ENCODE data around the gene MYH15. TPM values are rescaled to one million over a fixed set of nuclear protein-coding genes. Genes with fewer than 3 reads are reported as not detected.

The MYH15 gene
- total RNA-seq, 4 donors from 2014 or later = not detected

DNA sequence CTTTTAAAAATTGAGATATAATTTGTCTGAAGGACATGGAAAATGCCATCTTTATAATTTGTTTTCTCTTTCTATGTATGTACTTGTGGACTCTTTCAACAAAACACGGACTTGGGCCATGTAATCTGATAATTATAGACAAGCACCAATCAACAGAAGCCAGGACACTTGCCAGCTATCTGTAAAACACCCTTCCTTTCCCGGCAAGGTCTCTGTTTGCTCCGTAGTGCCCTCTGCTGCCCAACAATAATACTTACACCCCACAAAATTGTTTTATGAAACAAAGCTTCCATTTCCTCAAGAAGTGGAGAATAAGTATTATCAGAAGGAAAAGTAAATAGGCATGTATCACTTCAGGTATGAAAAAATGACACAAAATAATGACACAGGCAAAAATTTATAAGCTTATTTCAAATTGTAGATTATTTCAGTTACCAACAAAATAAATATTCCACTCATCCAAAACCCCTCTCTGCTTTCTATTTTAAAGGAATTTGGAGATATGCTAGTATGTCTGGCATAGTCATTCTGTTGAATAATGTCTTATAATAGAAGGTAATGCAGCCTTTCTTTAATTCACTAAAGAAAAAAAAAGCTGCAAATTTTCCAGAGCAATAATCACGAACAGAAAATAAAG, 32.8 kb downstream of the MYH15 start:
- peak; percentile 75 for ATAC-seq (ENCODE audit: low FRiP score)
- no peak for DNase-seq (ENCODE audit: low spot score)
- TF ChIP-seq, protein P1, sequence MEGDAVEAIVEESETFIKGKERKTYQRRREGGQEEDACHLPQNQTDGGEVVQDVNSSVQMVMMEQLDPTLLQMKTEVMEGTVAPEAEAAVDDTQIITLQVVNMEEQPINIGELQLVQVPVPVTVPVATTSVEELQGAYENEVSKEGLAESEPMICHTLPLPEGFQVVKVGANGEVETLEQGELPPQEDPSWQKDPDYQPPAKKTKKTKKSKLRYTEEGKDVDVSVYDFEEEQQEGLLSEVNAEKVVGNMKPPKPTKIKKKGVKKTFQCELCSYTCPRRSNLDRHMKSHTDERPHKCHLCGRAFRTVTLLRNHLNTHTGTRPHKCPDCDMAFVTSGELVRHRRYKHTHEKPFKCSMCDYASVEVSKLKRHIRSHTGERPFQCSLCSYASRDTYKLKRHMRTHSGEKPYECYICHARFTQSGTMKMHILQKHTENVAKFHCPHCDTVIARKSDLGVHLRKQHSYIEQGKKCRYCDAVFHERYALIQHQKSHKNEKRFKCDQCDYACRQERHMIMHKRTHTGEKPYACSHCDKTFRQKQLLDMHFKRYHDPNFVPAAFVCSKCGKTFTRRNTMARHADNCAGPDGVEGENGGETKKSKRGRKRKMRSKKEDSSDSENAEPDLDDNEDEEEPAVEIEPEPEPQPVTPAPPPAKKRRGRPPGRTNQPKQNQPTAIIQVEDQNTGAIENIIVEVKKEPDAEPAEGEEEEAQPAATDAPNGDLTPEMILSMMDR (IDR thresholded peaks at IDR 0.05) = peak in 1 of 3 donors; percentile 33

GRCh38 chr3:108475220-108475782, 35.1 kb downstream of the MYH15 start:
- TF ChIP-seq, protein P1 (IDR thresholded peaks at IDR 0.05) = no peak

GRCh38 chr3:108474581-108474980, 35.8 kb downstream of the MYH15 start:
- ATAC-seq (ENCODE audit: low FRiP score) (no peak), DNase-seq (ENCODE audit: low spot score) (no peak)
- TF ChIP-seq, protein P1 (IDR thresholded peaks at IDR 0.05) = no peak

More at GRCh38 chr3:108475220-108475782, 35.1 kb downstream of the MYH15 start:
- ATAC-seq (ENCODE audit: low FRiP score) (no peak), DNase-seq (ENCODE audit: low spot score) (no peak)

GRCh38 chr3:108473711-108474110, 36.7 kb downstream of the MYH15 start:
- DNase-seq (ENCODE audit: low spot score) (no peak), ATAC-seq (ENCODE audit: low FRiP score) (no peak)

DNA sequence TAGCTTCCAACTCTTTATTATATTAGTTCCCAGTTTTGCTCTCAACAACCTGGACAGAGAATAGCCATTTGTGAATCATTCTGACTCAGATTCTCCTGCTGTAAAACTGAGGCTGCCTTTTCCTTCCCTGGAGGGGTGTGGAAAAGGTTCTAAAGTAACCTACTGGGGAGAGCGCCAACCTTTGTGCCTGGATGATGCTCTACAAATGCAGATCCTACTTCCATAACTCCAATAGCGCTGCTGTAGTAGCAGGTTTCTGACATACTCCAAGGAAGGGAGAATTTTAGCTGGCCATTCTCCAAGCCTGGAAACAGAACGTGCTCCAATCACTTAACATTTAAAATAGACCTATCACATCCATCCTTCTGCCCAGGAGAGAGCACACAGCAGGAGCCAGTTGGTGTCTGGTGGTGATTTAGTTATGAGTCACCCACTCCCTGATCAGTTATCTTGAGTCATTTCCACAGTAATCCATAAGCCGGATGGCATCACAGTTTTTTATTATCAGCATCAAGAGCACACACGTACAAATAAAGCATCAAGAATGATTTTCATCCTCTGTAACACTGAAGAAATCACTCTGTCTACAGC, 38.3 kb downstream of the MYH15 start:
- ATAC-seq (ENCODE audit: low FRiP score) = peak; percentile 93
- TF ChIP-seq, protein P1 (IDR thresholded peaks at IDR 0.05) = no peak
- DNase-seq (ENCODE audit: low spot score) = no peak

More at GRCh38 chr3:108473711-108474110, 36.7 kb downstream of the MYH15 start:
- TF ChIP-seq, protein P1 (IDR thresholded peaks at IDR 0.05) = no peak

DNA sequence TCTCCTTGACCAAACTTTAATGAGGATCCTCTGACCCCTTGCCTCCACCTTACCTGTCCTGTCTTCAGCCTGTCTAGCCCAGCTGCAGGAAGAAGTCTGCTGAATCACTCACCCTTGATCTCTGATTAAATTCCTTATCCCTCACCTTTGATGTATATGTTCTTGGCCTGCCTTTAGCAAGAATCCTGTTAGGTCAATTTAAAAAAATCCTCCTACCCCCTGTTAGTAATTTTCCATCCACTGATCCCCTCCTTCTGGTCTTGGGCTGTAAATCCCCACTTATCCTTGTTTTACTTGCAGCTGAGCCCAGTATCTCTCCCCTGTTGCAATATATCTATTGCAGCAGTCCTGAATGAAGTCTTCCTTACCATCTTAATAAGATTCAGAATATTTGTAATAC, 39.0 kb downstream of the MYH15 start:
- ATAC-seq (ENCODE audit: low FRiP score) = no peak
- DNase-seq (ENCODE audit: low spot score) = no peak
- TF ChIP-seq, protein P1 (IDR thresholded peaks at IDR 0.05) = no peak
